Upper lobe of right lung (tissue), 1 donor: ENCODE data around the gene UNC5C. TPM values are rescaled to one million over a fixed set of nuclear protein-coding genes. Genes with fewer than 3 reads are reported as not detected.

Experiments used
- ATAC-seq: fragments of 200-7000 bp; cut with Tn5 transposase; one replicate; pipeline ENCODE4 v1.9.1; 2020; ENCODE audit warnings: mild to moderate bottlenecking, moderate library complexity
- DNase-seq: peaks from one replicate; pipeline ENCODE4 v3.0.0-alpha.2; 2020
- H3K27ac ChIP-seq: fragments of 200-600 bp; one replicate; pipeline ENCODE4 v1.8.0; 2022
- H3K27me3 ChIP-seq: fragments of 200-600 bp; one replicate; pipeline ENCODE4 v1.8.0; 2022; ENCODE audit warnings: mild to moderate bottlenecking
- H3K36me3 ChIP-seq: fragments of 200-600 bp; one replicate; pipeline ENCODE4 v1.8.0; 2022
- H3K4me1 ChIP-seq: fragments of 200-600 bp; one replicate; pipeline ENCODE4 v1.8.0; 2022
- H3K4me3 ChIP-seq: fragments of 200-600 bp; one replicate; pipeline ENCODE4 v1.8.0; 2022; ENCODE audit warnings: mild to moderate bottlenecking
- H3K9me3 ChIP-seq: fragments of 200-600 bp; one replicate; pipeline ENCODE4 v1.8.0; 2022
- CTCF ChIP-seq: fragments of 200-600 bp; IDR thresholded peaks from one replicate; pipeline ENCODE4 v1.8.0; 2022; ENCODE audit warnings: antibody characterized with exemption
- intact Hi-C: fragments of 100-400 bp; cut with DNase I; formaldehyde crosslinking; loops from one replicate; pipeline ENCODE4 v1.11.0; 2022
- total RNA-seq: library from RNA; stranded (reverse); fragmentation: NEBNext Ultra II Directional; extraction: Animal tissue kit (Norgen Biotek cat#: 25700); gene quantifications from one replicate; pipeline ENCODE4 v1.2.1, GENCODE V29; 2021
- donor health status: DM: no; HTN: yes; CAD: no; lungs with severe emphysema.

Gene UNC5C
- total RNA-seq, 1 donor from 2014 or later, result 6.7 TPM

GRCh38 chr4:95446173-95446572 lies 102.6 kb downstream of the UNC5C start:
- Histone ChIP-seq H3K9me3 (no peaks in the 10 kb centered on the region), H3K27ac (no peak overlapping the region), H3K4me1 (no peaks in the 10 kb centered on the region), H3K27me3 (no peaks in the 10 kb centered on the region), H3K4me3 (no peak overlapping the region), H3K36me3 (no peaks in the 10 kb centered on the region)
- DNase-seq (no peak), ATAC-seq (no peak)
- TF ChIP-seq CTCF, result no peak
- intact Hi-C loops, result no loop called here

DNA sequence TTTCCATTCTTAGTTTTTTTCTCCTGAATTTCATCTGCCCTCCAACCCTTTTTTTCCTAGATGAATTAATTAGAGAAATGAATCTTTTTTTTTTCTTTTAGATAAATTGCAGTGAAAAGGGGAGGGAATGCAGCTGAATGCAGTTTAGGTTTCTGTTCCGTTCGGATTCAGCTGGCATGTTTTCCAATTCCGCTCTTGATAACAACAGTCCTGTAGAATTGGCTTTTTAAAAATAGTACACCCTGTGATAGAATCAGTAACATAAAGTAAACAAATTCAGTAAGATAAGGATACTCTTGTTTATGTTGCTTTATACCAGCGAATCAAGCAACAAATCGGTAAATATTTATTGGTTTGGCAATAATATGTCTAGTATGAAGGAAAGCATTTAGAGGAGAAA lies 103.5 kb downstream of the UNC5C start:
- no peak overlapping the region for H3K4me3 ChIP-seq
- intact Hi-C loops, result no loop called here
- no peaks in the 10 kb centered on the region for H3K27me3 ChIP-seq
- no peak for DNase-seq
- no peaks in the 10 kb centered on the region for H3K9me3 ChIP-seq
- H3K36me3 ChIP-seq, result no peaks in the 10 kb centered on the region
- no peak for TF ChIP-seq CTCF
- no peak overlapping the region for H3K27ac ChIP-seq
- ATAC-seq, result no peak
- H3K4me1 ChIP-seq, result no peaks in the 10 kb centered on the region

- ATAC-seq (no peak), DNase-seq (no peak)
- Histone ChIP-seq H3K4me3 (no peak overlapping the region), H3K36me3 (no peaks in the 10 kb centered on the region), H3K4me1 (no peaks in the 10 kb centered on the region), H3K27me3 (no peaks in the 10 kb centered on the region), H3K9me3 (no peaks in the 10 kb centered on the region), H3K27ac (no peak overlapping the region)
- TF ChIP-seq CTCF, result no peak
- intact Hi-C loops, result no loop called here
Measured at GRCh38 chr4:95444812-95445211, 104.0 kb downstream of the UNC5C start.

GRCh38 chr4:95439896-95440295 lies 108.9 kb downstream of the UNC5C start:
- no peaks in the 10 kb centered on the region for H3K27me3 ChIP-seq
- no peak overlapping the region for H3K4me3 ChIP-seq
- ATAC-seq, result no peak
- H3K27ac ChIP-seq, result no peak overlapping the region
- no peak for DNase-seq
- H3K4me1 ChIP-seq, result no peaks in the 10 kb centered on the region
- H3K36me3 ChIP-seq, result no peaks in the 10 kb centered on the region
- H3K9me3 ChIP-seq, result no peaks in the 10 kb centered on the region
- no peak for TF ChIP-seq CTCF
- intact Hi-C loops, result no loop called here

DNA sequence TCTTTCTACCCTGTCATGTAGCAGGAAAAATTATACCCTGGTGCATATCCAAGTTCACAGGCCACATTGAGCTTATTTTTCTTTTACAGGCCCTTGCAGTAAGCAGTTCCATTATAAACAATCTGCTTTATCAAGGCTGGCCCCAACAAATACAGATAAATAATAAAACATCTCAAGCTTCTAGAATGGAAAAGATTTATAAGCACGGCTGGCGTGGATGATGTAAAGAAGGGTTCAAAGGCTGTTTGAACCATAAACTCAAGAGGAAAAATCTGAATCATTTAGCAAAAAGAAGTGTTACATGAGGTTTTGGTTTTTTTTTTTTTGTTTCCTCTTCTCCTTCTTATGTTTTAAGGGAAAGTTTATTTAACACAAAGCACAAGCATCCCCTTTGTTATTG lies 109.7 kb downstream of the UNC5C start:
- TF ChIP-seq CTCF, result no peak
- Histone ChIP-seq H3K9me3 (no peaks in the 10 kb centered on the region), H3K4me3 (no peak overlapping the region), H3K4me1 (no peaks in the 10 kb centered on the region), H3K36me3 (no peaks in the 10 kb centered on the region), H3K27ac (no peak overlapping the region), H3K27me3 (no peaks in the 10 kb centered on the region)
- ATAC-seq (no peak), DNase-seq (no peak)
- intact Hi-C loops, result no loop called here

DNA sequence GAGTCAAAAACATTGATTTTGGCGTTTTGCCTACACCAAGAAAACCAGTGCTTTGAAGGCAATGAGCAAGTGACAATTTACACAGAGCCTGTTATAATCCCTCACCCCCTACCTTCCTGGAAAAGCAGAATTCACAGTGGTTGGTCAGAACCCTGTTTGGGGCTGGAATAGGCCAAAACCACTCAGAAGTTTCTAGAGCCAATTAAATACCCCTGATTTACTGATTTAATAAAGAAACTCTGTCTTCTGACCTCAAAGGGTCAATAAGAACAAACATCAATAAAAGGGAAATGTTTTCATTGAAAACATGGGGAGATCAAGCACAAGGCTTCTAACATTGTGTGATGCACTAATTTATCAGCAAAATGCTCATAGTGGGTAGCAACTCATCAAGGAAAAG lies 116.3 kb downstream of the UNC5C start:
- Histone ChIP-seq H3K27me3 (no peaks in the 10 kb centered on the region), H3K4me3 (no peak overlapping the region), H3K4me1 (no peaks in the 10 kb centered on the region), H3K9me3 (no peaks in the 10 kb centered on the region), H3K27ac (no peak overlapping the region), H3K36me3 (no peaks in the 10 kb centered on the region)
- DNase-seq, result no peak
- no peak for TF ChIP-seq CTCF
- intact Hi-C loops, result no loop called here
- ATAC-seq, result no peak
